ENCODE measurements around the gene CTNNBIP1.

Gene CTNNBIP1

GRCh38 chr1:9860887-9861286 lies 49.2 kb downstream of the CTNNBIP1 start:
- TF ChIP-seq ZNF565 (CRISPR knock-in tag; conservative IDR thresholded peaks at IDR 0.05; ENCODE audit: low read depth) = no peak
- TF ChIP-seq RARB (CRISPR knock-in tag; IDR thresholded peaks at IDR 0.05) = no peak
- no peak for TF ChIP-seq GLIS3 (CRISPR knock-in tag; IDR thresholded peaks at IDR 0.05)
- no peak for TF ChIP-seq BACH2 (CRISPR knock-in tag; IDR thresholded peaks at IDR 0.05; ENCODE audit: borderline replicate concordance)
- TF ChIP-seq SNAI2 (CRISPR knock-in tag; IDR thresholded peaks at IDR 0.05) = no peak
- no peak for TF ChIP-seq CREB5 (CRISPR knock-in tag; IDR thresholded peaks at IDR 0.05; ENCODE audit: low read depth)
- TF ChIP-seq ZNF8 (CRISPR knock-in tag; IDR thresholded peaks at IDR 0.05) = no peak
- no peak for TF ChIP-seq ZFP3 (CRISPR knock-in tag; IDR thresholded peaks at IDR 0.05)
- TF ChIP-seq POU6F1 (CRISPR knock-in tag; IDR thresholded peaks at IDR 0.05; ENCODE audit: borderline replicate concordance, low read depth) = no peak
- no peak for TF ChIP-seq PPARA (CRISPR knock-in tag; IDR thresholded peaks at IDR 0.05; ENCODE audit: borderline replicate concordance)
- no peak for TF ChIP-seq ISL1 (CRISPR knock-in tag; IDR thresholded peaks at IDR 0.05)
- TF ChIP-seq OSR1 (CRISPR knock-in tag; IDR thresholded peaks at IDR 0.05) = no peak
- no peak for TF ChIP-seq ZFP30 (CRISPR knock-in tag; IDR thresholded peaks at IDR 0.05)
- no peak for TF ChIP-seq PATZ1 (CRISPR knock-in tag; IDR thresholded peaks at IDR 0.05; ENCODE audit: borderline replicate concordance)
- no peak for TF ChIP-seq ZC3H10 (CRISPR knock-in tag; IDR thresholded peaks at IDR 0.05)
- no peak for TF ChIP-seq ESRRG (CRISPR knock-in tag; IDR thresholded peaks at IDR 0.05)
- no peak for TF ChIP-seq TSHZ2 (CRISPR knock-in tag; IDR thresholded peaks at IDR 0.05)
- TF ChIP-seq ZNF70 (CRISPR knock-in tag; IDR thresholded peaks at IDR 0.05) = no peak
- TF ChIP-seq ARNTL (CRISPR knock-in tag; IDR thresholded peaks at IDR 0.05; ENCODE audit: borderline replicate concordance, low read depth) = no peak
- no peak for TF ChIP-seq CSDC2 (CRISPR knock-in tag; IDR thresholded peaks at IDR 0.05)
- ATAC-seq = no peak

GRCh38 chr1:9859281-9860014 lies 50.6 kb downstream of the CTNNBIP1 start:
- ATAC-seq = no peak; the same call in 2 of the 3 replicates
- TF ChIP-seq ESRRG (CRISPR knock-in tag; IDR thresholded peaks at IDR 0.05) (no peak), PPARA (CRISPR knock-in tag; IDR thresholded peaks at IDR 0.05; ENCODE audit: borderline replicate concordance) (no peak)

- ATAC-seq = no peak
- TF ChIP-seq POU6F1 (CRISPR knock-in tag; IDR thresholded peaks at IDR 0.05; ENCODE audit: borderline replicate concordance, low read depth) (no peak), SNAI2 (CRISPR knock-in tag; IDR thresholded peaks at IDR 0.05) (no peak), ISL1 (CRISPR knock-in tag; IDR thresholded peaks at IDR 0.05) (no peak), GLIS3 (CRISPR knock-in tag; IDR thresholded peaks at IDR 0.05) (no peak), ZC3H10 (CRISPR knock-in tag; IDR thresholded peaks at IDR 0.05) (no peak), ZNF565 (CRISPR knock-in tag; conservative IDR thresholded peaks at IDR 0.05; ENCODE audit: low read depth) (no peak), OSR1 (CRISPR knock-in tag; IDR thresholded peaks at IDR 0.05) (no peak), PATZ1 (CRISPR knock-in tag; IDR thresholded peaks at IDR 0.05; ENCODE audit: borderline replicate concordance) (no peak), PPARA (CRISPR knock-in tag; IDR thresholded peaks at IDR 0.05; ENCODE audit: borderline replicate concordance) (no peak), TOX (CRISPR knock-in tag; IDR thresholded peaks at IDR 0.05; ENCODE audit: borderline replicate concordance) (no peak), ZNF70 (CRISPR knock-in tag; IDR thresholded peaks at IDR 0.05) (no peak), CSDC2 (CRISPR knock-in tag; IDR thresholded peaks at IDR 0.05) (no peak)
Measured at GRCh38 chr1:9858293-9859035, 51.6 kb downstream of the CTNNBIP1 start.
